HG03558 (cell line): ENCODE measurements around the gene ASPRV1.

ENCODE experiments used
- ATAC-seq: cut with Tn5 transposase; IDR thresholded peaks from one replicate; pipeline ENCODE4 v1.9.1; 2021; ENCODE audit warnings: moderate number of reproducible peaks; ENCODE audit not compliant: unreplicated experiment; ENCODE audit errors: extremely low read depth

The ASPRV1 gene

DNA sequence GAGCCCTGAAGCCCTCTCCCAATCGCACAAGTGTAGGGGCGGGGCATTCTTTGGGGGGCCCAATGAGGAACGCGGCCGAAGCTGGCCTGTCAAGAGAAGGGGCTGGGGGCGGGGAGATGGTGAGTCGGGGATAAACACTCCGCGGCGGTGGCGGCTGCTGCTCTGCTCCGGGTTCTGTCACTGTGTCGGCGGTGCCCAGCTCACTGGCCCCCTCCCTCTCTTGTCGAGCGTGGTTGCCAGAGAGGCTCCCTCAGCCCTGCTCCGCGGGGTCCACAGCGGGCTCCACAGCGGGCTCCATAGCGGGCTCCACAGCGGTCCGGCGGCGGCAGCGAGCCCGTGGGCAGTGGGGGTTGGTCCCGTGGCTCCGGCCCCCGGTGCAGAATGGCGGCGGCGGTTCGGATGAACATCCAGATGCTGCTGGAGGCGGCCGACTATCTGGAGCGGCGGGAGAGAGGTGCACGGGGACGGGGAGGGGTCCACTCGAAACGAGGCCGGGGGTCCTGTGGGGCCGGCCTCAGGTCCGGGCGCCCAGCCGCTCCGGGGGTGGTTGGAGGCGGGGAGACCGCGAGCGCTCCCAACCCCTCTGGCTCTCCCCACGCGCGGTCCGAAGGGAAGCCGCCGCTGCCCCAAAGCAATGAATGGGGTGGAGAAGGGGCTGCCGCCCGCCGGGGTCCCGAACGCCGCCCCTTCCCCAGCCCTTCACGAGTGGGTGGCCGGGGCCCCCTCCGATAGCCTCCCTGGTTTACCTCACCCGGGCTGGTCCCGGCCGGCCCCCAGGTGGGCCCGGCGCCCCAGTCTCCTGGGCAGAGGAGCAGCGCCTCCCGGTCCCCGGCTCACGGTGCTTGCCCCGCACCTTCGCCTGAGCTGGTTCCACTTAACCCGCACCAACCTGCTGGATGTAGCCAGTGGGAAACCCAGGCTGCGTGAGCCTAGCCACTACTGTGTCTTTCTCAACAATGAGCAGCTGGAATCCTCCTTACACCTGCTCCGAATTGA lies 46.2 kb downstream of the ASPRV1 start, which contains the start of gene MXD1:
TSS of gene MXD1 (plus strand) at position 160 of the 996 bp plus-strand sequence. CDS start at position 382, 222 bp downstream.
- ATAC-seq: no peak

- ATAC-seq: peak; percentile 86
Measured at GRCh38 chr2:69914164-69914949, 47.1 kb downstream of the ASPRV1 start.

- no peak for ATAC-seq
Measured at GRCh38 chr2:69911985-69912563, 49.4 kb downstream of the ASPRV1 start.
